B cell (primary cell): ENCODE measurements around the gene CPNE5.

Experiments used
- EZH2 ChIP-seq: IDR thresholded peaks from 2 replicates; pipeline ENCODE4 v1.6.1; 2012; ENCODE audit warnings: borderline replicate concordance, low read depth, mild to moderate bottlenecking, moderate library complexity, low read length; ENCODE audit not compliant: insufficient read depth, poor library complexity, severe bottlenecking
- TF ChIP-seq, protein P1 (sequence below): fragments of 200-600 bp; IDR thresholded peaks from one replicate; pipeline ENCODE4 v1.8.0; 2022; ENCODE audit warnings: antibody characterized with exemption, mild to moderate bottlenecking

- TF ChIP-seq, protein P1, sequence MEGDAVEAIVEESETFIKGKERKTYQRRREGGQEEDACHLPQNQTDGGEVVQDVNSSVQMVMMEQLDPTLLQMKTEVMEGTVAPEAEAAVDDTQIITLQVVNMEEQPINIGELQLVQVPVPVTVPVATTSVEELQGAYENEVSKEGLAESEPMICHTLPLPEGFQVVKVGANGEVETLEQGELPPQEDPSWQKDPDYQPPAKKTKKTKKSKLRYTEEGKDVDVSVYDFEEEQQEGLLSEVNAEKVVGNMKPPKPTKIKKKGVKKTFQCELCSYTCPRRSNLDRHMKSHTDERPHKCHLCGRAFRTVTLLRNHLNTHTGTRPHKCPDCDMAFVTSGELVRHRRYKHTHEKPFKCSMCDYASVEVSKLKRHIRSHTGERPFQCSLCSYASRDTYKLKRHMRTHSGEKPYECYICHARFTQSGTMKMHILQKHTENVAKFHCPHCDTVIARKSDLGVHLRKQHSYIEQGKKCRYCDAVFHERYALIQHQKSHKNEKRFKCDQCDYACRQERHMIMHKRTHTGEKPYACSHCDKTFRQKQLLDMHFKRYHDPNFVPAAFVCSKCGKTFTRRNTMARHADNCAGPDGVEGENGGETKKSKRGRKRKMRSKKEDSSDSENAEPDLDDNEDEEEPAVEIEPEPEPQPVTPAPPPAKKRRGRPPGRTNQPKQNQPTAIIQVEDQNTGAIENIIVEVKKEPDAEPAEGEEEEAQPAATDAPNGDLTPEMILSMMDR = no peak
- no peak for TF ChIP-seq EZH2
These were observed 120.1 kb downstream of the CPNE5 start for GRCh38 chr6:36719126-36719525.
